ENCODE measurements around the gene RND1. TPM values are rescaled to one million over a fixed set of nuclear protein-coding genes. Genes with fewer than 3 reads are reported as not detected.

Gene RND1
- total and polyA plus RNA-seq, 2 of the 8 experiments (the other 6 are each of a cell fraction or from before 2014, with no cell fraction given), result 15.8 to 17.1 TPM

DNA sequence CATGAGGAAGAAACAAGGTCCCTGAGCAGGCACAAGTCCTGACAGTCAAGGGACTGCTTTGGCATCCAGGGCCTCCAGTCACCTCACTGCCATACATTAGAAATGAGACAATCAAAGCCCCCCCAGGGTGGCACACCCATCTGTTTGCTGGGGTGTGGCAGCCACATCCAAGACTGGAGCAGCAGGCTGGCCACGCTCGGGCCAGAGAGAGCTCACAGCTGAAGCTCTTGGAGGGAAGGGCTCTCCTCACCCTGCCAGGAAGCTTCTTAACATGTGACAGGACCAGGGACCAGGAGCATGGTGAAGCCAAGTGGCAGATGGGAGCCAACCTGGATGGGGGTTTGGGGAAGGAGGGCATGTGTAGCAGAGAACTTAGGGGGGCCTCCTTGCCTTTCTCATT lies 37.4 kb downstream of the RND1 start (continued):
- no peak for TF ChIP-seq TBP (IDR thresholded peaks at IDR 0.05; ENCODE audit: low read depth, low read length)
- TF ChIP-seq TAF7 (optimal IDR thresholded peaks at IDR 0.05; ENCODE audit: borderline replicate concordance, low read depth, low read length), result no peak
- no peak for TF ChIP-seq ASH2L (IDR thresholded peaks at IDR 0.05; ENCODE audit: low read length)
- no peak for TF ChIP-seq BRCA1 (IDR thresholded peaks at IDR 0.05; ENCODE audit: low read depth, low read length)
